HG02623 (cell line): ENCODE results near the gene ENO2.
"Not testable (repeated sequence)": the region's sequence is repeated elsewhere in the genome, so short reads cannot be mapped to it uniquely, and the experiment has no call there.

Experiments
- ATAC-seq: cut with Tn5 transposase; IDR thresholded peaks from one replicate; pipeline ENCODE4 v1.9.1; 2021; ENCODE audit warnings: moderate library complexity; ENCODE audit not compliant: unreplicated experiment

The ENO2 gene

GRCh38 chr12:6886206-6886999, 28.0 kb upstream of the ENO2 start:
- ATAC-seq, result not testable (repeated sequence)

- ATAC-seq, result no peak
These were observed 26.9 kb upstream of the ENO2 start for GRCh38 chr12:6887460-6887859.

- ATAC-seq, result no peak
These were observed 26.0 kb upstream of the ENO2 start for GRCh38 chr12:6888360-6888759.

- not testable (repeated sequence) for ATAC-seq
These were observed 25.6 kb upstream of the ENO2 start for GRCh38 chr12:6888794-6889193.

GRCh38 chr12:6889775-6890573, 24.4 kb upstream of the ENO2 start:
- ATAC-seq, result not testable (repeated sequence)

- peak; percentile 89 for ATAC-seq
These were observed 23.4 kb upstream of the ENO2 start for GRCh38 chr12:6890789-6891645.

GRCh38 chr12:6891646-6892001, 22.8 kb upstream of the ENO2 start:
- ATAC-seq, result peak; percentile 8

- ATAC-seq, result not testable (repeated sequence)
These were observed 21.7 kb upstream of the ENO2 start for GRCh38 chr12:6892683-6893082.

GRCh38 chr12:6894321-6894720, 20.1 kb upstream of the ENO2 start:
- ATAC-seq, result no peak

GRCh38 chr12:6896846-6897435, 17.4 kb upstream of the ENO2 start:
- no peak for ATAC-seq

GRCh38 chr12:6899427-6899826, 15.0 kb upstream of the ENO2 start:
- ATAC-seq, result no peak

GRCh38 chr12:6899837-6900519, 14.4 kb upstream of the ENO2 start:
- no peak for ATAC-seq

- ATAC-seq, result no peak
These were observed 11.9 kb upstream of the ENO2 start for GRCh38 chr12:6902448-6902847.

- ATAC-seq, result no peak
These were observed 10.7 kb upstream of the ENO2 start for GRCh38 chr12:6903722-6904121.

- peak; percentile 91 for ATAC-seq
These were observed 9.8 kb upstream of the ENO2 start, which contains the start of gene LRRC23 for GRCh38 chr12:6904280-6905276. TSS of gene LRRC23 (plus strand) at chr12:6904822. CDS start at chr12:6905634, 812 bp downstream.

- no peak for ATAC-seq
These were observed 8.9 kb upstream of the ENO2 start for GRCh38 chr12:6905414-6906040.

- not testable (repeated sequence) for ATAC-seq
These were observed 6.2 kb upstream of the ENO2 start for GRCh38 chr12:6908141-6908540.

GRCh38 chr12:6909421-6910145, 4.8 kb upstream of the ENO2 start:
- no peak for ATAC-seq
